GM12878 (cell line): ENCODE data around the gene THNSL1. TPM values are rescaled to one million over a fixed set of nuclear protein-coding genes. Genes with fewer than 3 reads are reported as not detected.

Experiments used
- ATAC-seq: fragments of 200-7000 bp; cut with Tn5 transposase; 3 replicates; pipeline ENCODE4 v1.9.1; 2020; ENCODE audit warnings: mild to moderate bottlenecking, moderate library complexity
- BruUV-seq: library from RNA; stranded (reverse); fragments of 400-500 nt; replicated peaks from 2 replicates; lab custom pipeline; 2021; lab: Mats Ljungman, UMichigan
- CTCF ChIA-PET: fragments of 300-600 bp; sonication (Branson Sonifier 250); formaldehyde crosslinking; extraction: SDS; loops from one replicate; lab custom pipeline; 2021; ENCODE audit warnings: inconsistent platforms; lab: Yijun Ruan, JAX
- POLR2A ChIA-PET: fragments of 350-600 bp; formaldehyde crosslinking; extraction: SDS; loops from one replicate; lab custom pipeline; 2021; ENCODE audit warnings: inconsistent platforms; lab: Charles Lee
- RAD21 ChIA-PET: fragments of 300-600 bp; sonication (Branson Sonifier 250); formaldehyde crosslinking; loops from one replicate; lab custom pipeline; 2023; ENCODE audit warnings: antibody characterized with exemption; ENCODE audit not compliant: unreplicated experiment; lab: Charles Lee
- SMC1A ChIA-PET: fragments of 300-600 bp; sonication (Branson Sonifier 250); formaldehyde crosslinking; loops from one replicate; lab custom pipeline; 2023; ENCODE audit not compliant: unreplicated experiment, uncharacterized antibody; lab: Charles Lee
- DNase-seq: peaks from one replicate; pipeline ENCODE4 v3.0.0-alpha.2; 2011; ENCODE audit warnings: low read depth, low spot score
- FAIRE-seq: peaks from 3 replicates; lab custom pipeline; 2011; peaks lifted over from hg19 to GRCh38; lab: Jason Lieb, UNC
- H2AFZ ChIP-seq: 2 replicates; pipeline ENCODE4 v1.6.0; 2011; ENCODE audit warnings: low read depth, low read length, control low read depth; ENCODE audit not compliant: control insufficient read depth
- H3K27ac ChIP-seq: 2 replicates; pipeline ENCODE4 v1.5.1; 2011; ENCODE audit warnings: control low read depth; ENCODE audit not compliant: control insufficient read depth, insufficient read depth
- H3K27me3 ChIP-seq, 2 experiments: replicated peaks in 1 of 2; 2 replicates each; pipeline versions ENCODE4 v1.6.0 to v1.6.1; 2011; ENCODE audit warnings: low read length in 1 of 2; ENCODE audit not compliant: control insufficient read depth in 2 of 2, insufficient read depth in 2 of 2
- H3K36me3 ChIP-seq, 2 experiments: 2 replicates each; pipeline ENCODE4 v1.5.1; 2011; ENCODE audit warnings: low read length in 1 of 2; ENCODE audit not compliant: control insufficient read depth in 2 of 2, insufficient read depth in 2 of 2
- H3K4me1 ChIP-seq: 2 replicates; pipeline ENCODE4 v1.6.1; 2011; ENCODE audit warnings: mild to moderate bottlenecking, low read length, moderate library complexity, mixed read lengths; ENCODE audit not compliant: control insufficient read depth, insufficient read depth
- H3K4me2 ChIP-seq: 2 replicates; pipeline ENCODE4 v1.6.0; 2011; ENCODE audit warnings: control low read depth; ENCODE audit not compliant: control insufficient read depth, insufficient read depth
- H3K4me3 ChIP-seq: fragments of 200-600 bp; sonication (generic); 2 replicates; pipeline ENCODE4 v1.5.1; 2016
- H3K79me2 ChIP-seq: 2 replicates; pipeline ENCODE4 v1.6.0; 2011; ENCODE audit warnings: low read length; ENCODE audit not compliant: control insufficient read depth, insufficient read depth
- H3K9ac ChIP-seq: 2 replicates; pipeline ENCODE4 v1.8.0; 2011; ENCODE audit warnings: low read length, control low read depth, mixed read lengths; ENCODE audit not compliant: control insufficient read depth, insufficient read depth
- H3K9me3 ChIP-seq: replicated peaks from 3 replicates; pipeline ENCODE4 v1.5.1; 2011; ENCODE audit warnings: mild to moderate bottlenecking, low read length; ENCODE audit not compliant: control insufficient read depth, insufficient read depth
- H4K20me1 ChIP-seq: 2 replicates; pipeline ENCODE4 v1.6.0; 2011; ENCODE audit not compliant: control insufficient read depth, insufficient read depth
- CBFB ChIP-seq: IDR thresholded peaks from 2 replicates; pipeline ENCODE4 v1.6.1; 2016; ENCODE audit warnings: antibody characterized with exemption, low read depth
- NFYB ChIP-seq: IDR thresholded peaks from 2 replicates; pipeline ENCODE4 v1.6.1; 2011; ENCODE audit warnings: low read depth, mild to moderate bottlenecking, low read length, improper control_type of control experiment, moderate library complexity; ENCODE audit not compliant: insufficient read depth
- RAD51 ChIP-seq: fragments of 450-650 bp; IDR thresholded peaks from 2 replicates; pipeline ENCODE4 v1.6.1; 2016; ENCODE audit warnings: moderate library complexity, mild to moderate bottlenecking, inconsistent platforms
- RELB ChIP-seq: fragments of 450-650 bp; IDR thresholded peaks from 2 replicates; pipeline ENCODE4 v1.6.1; 2017; ENCODE audit warnings: low read depth, mild to moderate bottlenecking, moderate library complexity
- SP1 ChIP-seq: IDR thresholded peaks from one replicate; pipeline ENCODE4 v1.6.1; 2011; ENCODE audit warnings: low read depth, low read length
- STAT1 ChIP-seq: fragments of 450-650 bp; conservative IDR thresholded peaks from 2 replicates; pipeline ENCODE4 v1.6.1; 2014; ENCODE audit warnings: antibody characterized with exemption, mild to moderate bottlenecking
- USF2 ChIP-seq: IDR thresholded peaks from 2 replicates; pipeline ENCODE4 v1.6.1; 2011; ENCODE audit warnings: low read depth, low read length, improper control_type of control experiment, borderline replicate concordance
- WGBS: methylation state at CpG from one replicate; pipeline ENCODE4 v1.1.6; 2016; ENCODE audit warnings: low lambda C conversion rate; ENCODE audit not compliant: insufficient replicate concordance, insufficient coverage; ENCODE audit errors: missing lambda C conversion rate; 5-methylcytosine and 5-hydroxymethylcytosine counted together
- in situ Hi-C: fragments of 300-500 bp; cut with MboI; formaldehyde crosslinking; loops from 9 replicates; pipeline ENCODE4 v1.14.3; 2018; ENCODE audit warnings: mixed read lengths
- intact Hi-C: fragments of 100-400 bp; cut with micrococcal nuclease; formaldehyde crosslinking; loops from one replicate; pipeline ENCODE4 v1.14.2; 2022; ENCODE audit not compliant: unreplicated experiment
- polyA plus RNA-seq, 11 experiments: library from polyadenylated mRNA; depleted of rRNA in 4 of 11; unstranded in 6 of 11; stranded (reverse) in 5 of 11; fragments of >200 nt; fragmentation: Nextera tagmentation in 4 of 11; fragmentation: Illumina TruSeq in 1 of 11; extraction: Ambion mirVana in 4 of 11; extraction: Trizol in 1 of 11; gene quantifications; 1 replicate in 1 of 11; 2 replicates in 10 of 11; pipeline versions ENCODE4 v1.2.1 to v1.2.3, GENCODE V29; 2011 to 2016; ENCODE audit warnings: inconsistent platforms in 2 of 11, missing spikeins in 2 of 11, low read depth in 1 of 11
- total RNA-seq, 4 experiments: library from RNA; depleted of rRNA in 3 of 4; stranded (reverse); fragments of >200 nt in 3 of 4; fragmentation: Illumina TruSeq in 1 of 4; extraction: Trizol in 1 of 4; gene quantifications; 2 replicates each; pipeline versions ENCODE4 v1.2.1 to v1.2.3, GENCODE V29; 2013 to 2021
- TF ChIP-seq, protein P1 (sequence below): fragments of 450-650 bp; formaldehyde crosslinking; IDR thresholded peaks from 2 replicates; pipeline ENCODE4 v1.4.0; 2022; ENCODE audit warnings: mild to moderate bottlenecking, moderate library complexity

THNSL1 gene
- total and polyA plus RNA-seq, 10 of the 15 experiments (the other 5 are each of a cell fraction or from before 2014, with no cell fraction given): 4.2 to 17.5 (median 6.2) TPM

DNA sequence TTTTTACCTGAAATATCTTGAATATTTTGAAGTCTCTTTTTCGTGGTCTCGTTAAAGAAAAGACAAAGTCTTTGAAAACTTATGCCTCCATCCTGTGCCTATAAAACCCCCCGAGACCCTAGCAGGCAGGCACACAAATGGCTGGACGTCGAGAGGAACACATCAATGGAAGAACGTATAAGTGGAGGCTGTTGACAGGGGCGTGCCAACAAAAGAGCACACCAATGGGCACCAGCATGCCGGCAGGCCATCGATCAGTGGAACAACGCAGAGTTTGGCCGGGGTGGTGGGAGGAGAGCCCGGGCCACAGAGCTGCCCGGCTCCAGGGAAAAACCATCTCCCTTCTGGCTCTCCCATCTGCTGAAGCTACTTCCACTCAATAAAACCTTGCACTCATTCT is 25.1 kb upstream of the THNSL1 start (continued):
- TF ChIP-seq, protein P1, sequence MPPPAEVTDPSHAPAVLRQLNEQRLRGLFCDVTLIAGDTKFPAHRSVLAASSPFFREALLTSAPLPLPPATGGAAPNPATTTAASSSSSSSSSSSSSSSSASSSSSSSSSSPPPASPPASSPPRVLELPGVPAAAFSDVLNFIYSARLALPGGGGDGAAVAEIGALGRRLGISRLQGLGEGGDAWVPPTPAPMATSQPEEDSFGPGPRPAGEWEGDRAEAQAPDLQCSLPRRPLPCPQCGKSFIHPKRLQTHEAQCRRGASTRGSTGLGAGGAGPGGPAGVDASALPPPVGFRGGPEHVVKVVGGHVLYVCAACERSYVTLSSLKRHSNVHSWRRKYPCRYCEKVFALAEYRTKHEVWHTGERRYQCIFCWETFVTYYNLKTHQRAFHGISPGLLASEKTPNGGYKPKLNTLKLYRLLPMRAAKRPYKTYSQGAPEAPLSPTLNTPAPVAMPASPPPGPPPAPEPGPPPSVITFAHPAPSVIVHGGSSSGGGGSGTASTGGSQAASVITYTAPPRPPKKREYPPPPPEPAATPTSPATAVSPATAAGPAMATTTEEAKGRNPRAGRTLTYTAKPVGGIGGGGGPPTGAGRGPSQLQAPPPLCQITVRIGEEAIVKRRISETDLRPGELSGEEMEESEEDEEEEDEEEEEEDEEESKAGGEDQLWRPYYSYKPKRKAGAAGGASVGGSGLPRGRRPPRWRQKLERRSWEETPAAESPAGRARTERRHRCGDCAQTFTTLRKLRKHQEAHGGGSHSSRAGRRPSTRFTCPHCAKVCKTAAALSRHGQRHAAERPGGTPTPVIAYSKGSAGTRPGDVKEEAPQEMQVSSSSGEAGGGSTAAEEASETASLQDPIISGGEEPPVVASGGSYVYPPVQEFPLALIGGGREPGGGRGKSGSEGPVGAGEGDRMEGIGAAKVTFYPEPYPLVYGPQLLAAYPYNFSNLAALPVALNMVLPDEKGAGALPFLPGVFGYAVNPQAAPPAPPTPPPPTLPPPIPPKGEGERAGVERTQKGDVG (CRISPR knock-in tag): no peak
- no peak for TF ChIP-seq NFYB
- TF ChIP-seq CBFB: no peak

DNA sequence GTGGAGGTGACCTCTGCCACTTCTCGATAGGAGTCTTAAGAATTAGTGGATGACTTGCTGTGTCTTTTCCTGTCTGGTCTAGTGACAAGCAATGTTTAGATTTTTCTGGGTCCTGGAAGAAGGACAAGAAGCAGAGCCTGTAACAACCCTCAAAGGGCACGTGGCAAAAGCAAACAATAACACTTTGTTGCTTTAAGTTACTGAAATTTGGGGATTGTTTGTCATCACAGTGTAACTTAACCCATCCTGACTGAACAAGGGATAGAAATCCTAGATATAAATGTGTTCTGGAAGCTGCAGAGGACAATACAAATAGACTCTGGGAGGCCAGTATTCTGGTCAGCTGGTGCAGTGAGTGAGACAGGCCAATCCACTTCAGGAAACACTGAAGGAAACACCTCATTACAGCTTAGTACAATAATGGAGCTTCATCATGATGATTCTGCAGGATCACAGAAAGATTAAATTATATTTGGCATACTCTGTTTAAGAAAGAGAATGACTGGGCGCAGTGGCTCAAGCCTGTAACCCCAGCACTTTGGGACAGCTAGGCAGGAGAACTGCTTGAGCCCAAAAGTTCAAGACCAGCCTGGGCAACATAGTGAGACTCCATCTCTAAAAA is 23.8 kb upstream of the THNSL1 start:
- DNase-seq: no peak
- no peak overlapping the region for H2AFZ ChIP-seq

More for the DNA sequence above, 23.8 kb upstream of the THNSL1 start:
- 25% methylated on average over 3 of the region's 3 CpGs for WGBS
- BruUV-seq: no TSS peak
- Histone ChIP-seq H3K4me3 (no peak overlapping the region), H3K4me1 (no peaks in the 10 kb centered on the region), H3K9ac (no peak overlapping the region), H3K27ac (no peak overlapping the region), H3K79me2 (no peaks in the 10 kb centered on the region), H3K36me3 (no peaks in the 10 kb centered on the region), H3K9me3 (no peaks in the 10 kb centered on the region), H3K4me2 (no peak overlapping the region), H3K27me3 (no peaks in the 10 kb centered on the region), H4K20me1 (no peaks in the 10 kb centered on the region)
- POLR2A ChIA-PET: no interaction called here
- no peak for TF ChIP-seq RAD51
- no peak for TF ChIP-seq USF2
- no peak for TF ChIP-seq STAT1
- TF ChIP-seq RELB: no peak
- no peak for TF ChIP-seq SP1
- RAD21 ChIA-PET: interaction anchor here (0.8 kb wide), 1 partner anchor 180 kb away, joined by 3 read pairs; no protein-coding TSS in a partner anchor
- FAIRE-seq (no peak), ATAC-seq (no peak)
- in situ Hi-C loops: no loop called here
- intact Hi-C loops: loop anchor here (5.0 kb wide), 1 partner anchor 265 kb away; no protein-coding TSS in a partner anchor
- SMC1A ChIA-PET: interaction anchor here (0.7 to 1.6 kb wide), 4 partner anchors 87 to 375 kb away, joined by 3 read pairs; no protein-coding TSS in a partner anchor
- CTCF ChIA-PET: interaction anchor here (1.1 to 1.6 kb wide), 2 partner anchors 375 to 376 kb away, joined by 3 to 5 read pairs; no protein-coding TSS in a partner anchor
